Adrenal gland (tissue), 12 donors: Measurements from ENCODE around the gene WDR20. TPM values are rescaled to one million over a fixed set of nuclear protein-coding genes. Genes with fewer than 3 reads are reported as not detected.
A peak's percentile ranks its signal among the peaks of the same experiment; 100 is the strongest.

Experiments
- DNase-seq, 7 donors: peaks; one replicate each; pipeline ENCODE4 v3.0.0-alpha.2; 2019 to 2020
- H3K27ac ChIP-seq, 5 donors: fragments of 200-600 bp; sonication (generic) in 4 of 5; 1 replicate in 3 of 5; 2 replicates in 2 of 5; pipeline versions ENCODE4 v1.5.1 to v1.8.0; 2016 to 2020; ENCODE audit warnings: mild to moderate bottlenecking in 1 of 5
- H3K27me3 ChIP-seq: fragments of 200-600 bp; 2 replicates; pipeline ENCODE4 v1.8.0; 2021
- H3K36me3 ChIP-seq, 2 donors: fragments of 200-600 bp; replicated peaks in 1 of 2; 1 replicate in 1 of 2; 2 replicates in 1 of 2; pipeline versions ENCODE4 v1.5.1 to v1.8.0; 2018 to 2022
- H3K4me1 ChIP-seq, 2 donors: fragments of 200-600 bp; replicated peaks in 1 of 2; 1 replicate in 1 of 2; 2 replicates in 1 of 2; pipeline versions ENCODE4 v1.5.1 to v1.8.0; 2018 to 2021
- H3K4me3 ChIP-seq, 4 donors: fragments of 200-600 bp; sonication (generic) in 3 of 4; one replicate each; pipeline ENCODE4 v1.5.1; 2016 to 2018
- H3K9me3 ChIP-seq, 3 donors: fragments of 200-600 bp; sonication (generic) in 1 of 3; replicated peaks in 1 of 3; 1 replicate in 2 of 3; 2 replicates in 1 of 3; pipeline versions ENCODE4 v1.5.1 to v1.8.0; 2016 to 2021
- CTCF ChIP-seq, 6 experiments: fragments of 450-650 bp in 4 of 6; fragments of 200-600 bp in 2 of 6; sonication (generic) in 1 of 6; IDR thresholded peaks; 1 replicate in 5 of 6; 2 replicates in 1 of 6; pipeline versions ENCODE4 v1.5.1 to v1.8.0; 2016 to 2021; ENCODE audit warnings: antibody characterized with exemption in 6 of 6, mild to moderate bottlenecking in 2 of 6, moderate library complexity in 1 of 6
- POLR2A ChIP-seq, 2 donors: fragments of 450-650 bp; IDR thresholded peaks; one replicate each; pipeline ENCODE4 v1.6.1; 2017; ENCODE audit warnings: antibody characterized with exemption in 2 of 2, mild to moderate bottlenecking in 2 of 2, moderate library complexity in 1 of 2
- WGBS, 4 donors: extraction: QIAGEN DNeasy Blood & Tissue Kit in 2 of 4; methylation state at CpG; one replicate each; pipeline versions ENCODE4 v1.1.5 to v1.1.7; 2013 to 2017; 5-methylcytosine and 5-hydroxymethylcytosine counted together
- intact Hi-C, 2 donors: fragments of 100-400 bp; cut with DNase I; formaldehyde crosslinking; loops; one replicate each; pipeline versions ENCODE4 v1.14.1 to v1.15.0; 2022 to 2023
- polyA plus RNA-seq, 3 donors: library from polyadenylated mRNA; stranded (reverse); fragments of 200-250 nt in 2 of 3; fragments of 350-450 nt in 1 of 3; fragmentation: Illumina TruSeq in 1 of 3; extraction: RNeasy Lipid Tissue Mini Kit (QIAGEN cat#74804) in 1 of 3; gene quantifications; one replicate each; pipeline ENCODE4 v1.2.3, GENCODE V29; 2013 to 2014
- total RNA-seq, 9 donors: library from RNA; depleted of rRNA in 4 of 9; stranded (reverse); fragments of >200 nt in 4 of 9; fragments of 120-200 nt in 1 of 9; fragmentation: NEBNext Ultra II Directional in 1 of 9; extraction: Animal tissue kit (Norgen Biotek cat#: 25700) in 1 of 9; gene quantifications; one replicate each; pipeline versions ENCODE4 v1.1.0 to v1.2.4, GENCODE V29; 2013 to 2023
- donor health status: healthy with polysubstance abuse.
- donor health status: Bipolar disorder and iron deficiency.
- donor health status: DM: yes; HTN: yes; CAD: no.
- donor health status: DM: no; HTN: no; CAD: no.
- donor health status: DM: no; HTN: no; CAD: no.
- donor health status: DM: yes; HTN: yes; CAD: no.

Gene WDR20
- total and polyA plus RNA-seq, 12 donors: 13.1 to 55.9 (median 38.3) TPM

DNA sequence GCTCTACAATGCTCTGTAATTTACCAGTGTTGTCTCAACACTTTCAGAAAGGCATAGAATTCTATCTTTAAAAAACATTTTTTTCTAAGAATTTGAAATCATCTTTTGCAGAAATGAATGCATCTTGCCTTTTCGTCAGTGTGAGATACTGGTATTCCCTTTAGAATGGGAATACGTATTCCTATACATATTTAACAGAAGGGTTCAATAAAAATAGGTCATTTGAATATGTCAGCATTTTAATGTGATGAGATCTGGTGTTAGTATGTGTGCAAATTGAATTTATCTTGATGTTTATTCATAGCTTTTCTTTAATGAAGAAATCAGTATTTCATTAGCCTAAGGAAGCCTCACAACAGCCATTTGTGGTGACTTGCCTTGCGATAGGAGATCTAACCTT lies 44.2 kb downstream of the WDR20 start:
- WGBS, 4 donors: 95 to 97% (median 95%) methylated on average over 3 of the region's 3 CpGs
- Histone ChIP-seq H3K36me3 (no peaks in the 10 kb centered on the region), H3K27ac (no peak overlapping the region), H3K27me3 (no peaks in the 10 kb centered on the region), H3K9me3 (no peaks in the 10 kb centered on the region), H3K4me3 (no peak overlapping the region), H3K4me1 (peaks cover 38 to 61% of the 10 kb centered on the region in 2 donors)
- intact Hi-C loops: no loop called here
- DNase-seq: no peak
- no peak for TF ChIP-seq CTCF (IDR thresholded peaks at IDR 0.05)
- no peak for TF ChIP-seq POLR2A (IDR thresholded peaks at IDR 0.05)

- no peak overlapping the region for H3K4me3 ChIP-seq
- DNase-seq: no peak
- no peaks in the 10 kb centered on the region for H3K27me3 ChIP-seq
- H3K27ac ChIP-seq: no peak overlapping the region
- intact Hi-C loops: no loop called here
- 88 to 90% (median 90%) methylated on average over 14 of the region's 14 CpGs for WGBS, 4 donors
- no peaks in the 10 kb centered on the region for H3K36me3 ChIP-seq
- TF ChIP-seq POLR2A (IDR thresholded peaks at IDR 0.05) (no peak), CTCF (IDR thresholded peaks at IDR 0.05) (no peak)
- H3K4me1 ChIP-seq: peaks cover 39 to 62% of the 10 kb centered on the region in 2 donors
- no peaks in the 10 kb centered on the region for H3K9me3 ChIP-seq
Measured at GRCh38 chr14:102184316-102185035, 44.8 kb downstream of the WDR20 start.

- 89 to 92% (median 90%) methylated on average over 8 of the region's 8 CpGs for WGBS, 4 donors
- DNase-seq: no peak
- Histone ChIP-seq H3K36me3 (no peaks in the 10 kb centered on the region), H3K27me3 (no peaks in the 10 kb centered on the region), H3K4me1 (peaks cover 48 to 71% of the 10 kb centered on the region in 2 donors), H3K9me3 (no peaks in the 10 kb centered on the region), H3K27ac (no peak overlapping the region), H3K4me3 (no peak overlapping the region)
- TF ChIP-seq POLR2A (IDR thresholded peaks at IDR 0.05): no peak
- no peak for TF ChIP-seq CTCF (IDR thresholded peaks at IDR 0.05)
- intact Hi-C loops: no loop called here
Measured at GRCh38 chr14:102185360-102185759, 45.7 kb downstream of the WDR20 start.

DNA sequence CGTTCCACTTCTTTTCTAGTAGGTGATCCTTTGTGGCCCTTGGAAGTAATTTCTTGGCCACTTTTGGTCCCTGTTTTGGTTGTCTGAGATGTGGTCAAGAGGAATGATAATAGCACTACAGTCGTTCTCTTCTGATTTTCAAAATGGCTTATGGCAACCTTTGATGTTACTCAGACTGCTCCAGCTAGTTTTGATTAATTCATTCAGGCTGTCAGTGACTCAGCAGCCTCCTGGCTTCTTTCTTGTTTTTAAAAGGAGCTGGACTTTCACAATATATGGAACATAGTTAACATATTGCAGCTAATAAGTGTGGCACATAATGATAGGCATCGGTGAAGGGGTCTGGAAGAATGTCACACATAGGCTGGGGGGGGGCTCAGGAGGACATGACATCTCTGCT lies 47.3 kb downstream of the WDR20 start:
- Histone ChIP-seq H3K4me3 (no peak overlapping the region), H3K27me3 (no peaks in the 10 kb centered on the region), H3K36me3 (no peaks in the 10 kb centered on the region), H3K9me3 (no peaks in the 10 kb centered on the region), H3K27ac (peak overlapping the region; percentile 61 to 89 (median 75)), H3K4me1 (peaks cover 55 to 77% of the 10 kb centered on the region in 2 donors)
- 23 to 33% (median 28%) methylated on average over 3 of the region's 3 CpGs for WGBS, 4 donors
- TF ChIP-seq CTCF (IDR thresholded peaks at IDR 0.05) (no peak), POLR2A (IDR thresholded peaks at IDR 0.05) (peak in 1 of 2 donors; percentile 19)
- DNase-seq: peak in 6 of 7 donors; percentile 61 to 80 (median 70)
- intact Hi-C loops: no loop called here
